Measurements from ENCODE around the gene WWP2.
"Not testable (repeated sequence)": the region's sequence is repeated elsewhere in the genome, so short reads cannot be mapped to it uniquely, and the experiment has no call there.

WWP2 gene

DNA sequence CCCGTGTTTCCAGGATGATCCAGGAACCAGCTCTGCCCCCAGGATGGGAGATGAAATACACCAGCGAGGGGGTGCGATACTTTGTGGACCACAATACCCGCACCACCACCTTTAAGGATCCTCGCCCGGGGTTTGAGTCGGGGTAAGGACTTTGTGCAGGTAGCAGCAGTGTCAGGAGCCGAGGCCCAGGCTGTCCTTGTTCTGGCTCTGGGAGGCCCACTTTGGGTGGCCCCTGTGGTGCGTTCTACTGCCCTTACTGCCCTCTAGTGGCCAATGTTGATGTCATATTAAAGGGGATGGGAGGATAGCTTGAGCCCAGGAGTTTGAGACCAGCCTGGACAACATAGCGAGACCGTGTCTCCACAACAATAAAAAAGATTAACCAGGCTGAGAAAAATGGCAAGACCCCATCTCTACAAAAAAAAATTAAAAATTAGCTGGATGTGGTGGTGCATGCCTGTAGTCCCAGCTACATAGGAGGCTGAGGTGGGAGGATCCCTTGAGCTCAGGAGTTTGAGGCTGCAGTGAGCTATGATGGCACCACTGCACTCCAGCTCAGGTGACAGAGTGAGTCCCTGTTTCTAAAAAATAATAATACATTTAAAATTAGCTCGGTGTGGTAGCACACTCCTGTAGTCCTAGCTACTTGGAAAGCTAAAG lies 168.1 kb downstream of the WWP2 start:
- peak; percentile 13 for DNase-seq

DNA sequence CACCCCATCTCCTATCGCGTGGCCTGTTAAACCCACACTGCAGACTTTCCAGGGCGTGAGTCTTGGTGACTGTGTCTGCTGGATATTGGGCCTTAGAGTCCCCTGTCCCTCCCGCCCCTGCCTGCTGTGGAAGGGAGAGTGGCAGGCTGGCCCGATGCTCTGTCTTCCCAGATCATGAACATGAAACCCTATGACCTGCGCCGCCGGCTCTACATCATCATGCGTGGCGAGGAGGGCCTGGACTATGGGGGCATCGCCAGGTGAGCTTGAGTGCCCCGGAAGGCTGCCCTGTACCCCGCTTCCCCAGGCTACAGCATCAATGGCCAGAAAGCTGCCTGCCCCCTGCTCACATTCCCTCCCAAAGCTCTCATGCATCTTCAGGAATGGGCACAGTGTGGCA lies 169.5 kb downstream of the WWP2 start:
- no peak for DNase-seq

DNA sequence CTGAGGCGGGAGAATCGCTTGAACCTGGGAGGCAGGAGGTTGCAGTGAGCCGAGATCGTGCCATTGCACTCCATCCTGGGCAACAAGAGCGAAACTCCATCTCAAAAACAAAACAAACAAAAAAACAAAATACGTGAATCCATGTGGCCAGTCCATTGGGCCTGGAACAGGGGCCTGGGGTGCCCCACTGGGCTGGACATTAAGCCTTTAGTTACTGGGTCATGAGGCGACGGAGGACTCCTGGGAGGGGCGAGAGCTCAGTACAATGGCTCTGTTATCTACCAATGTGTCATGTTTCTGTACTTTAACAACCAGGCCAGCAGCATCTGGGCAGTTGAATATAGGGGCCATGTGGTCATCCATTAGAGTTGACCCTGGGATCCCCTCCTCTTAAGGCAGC lies 170.1 kb downstream of the WWP2 start:
- no peak for DNase-seq

DNA sequence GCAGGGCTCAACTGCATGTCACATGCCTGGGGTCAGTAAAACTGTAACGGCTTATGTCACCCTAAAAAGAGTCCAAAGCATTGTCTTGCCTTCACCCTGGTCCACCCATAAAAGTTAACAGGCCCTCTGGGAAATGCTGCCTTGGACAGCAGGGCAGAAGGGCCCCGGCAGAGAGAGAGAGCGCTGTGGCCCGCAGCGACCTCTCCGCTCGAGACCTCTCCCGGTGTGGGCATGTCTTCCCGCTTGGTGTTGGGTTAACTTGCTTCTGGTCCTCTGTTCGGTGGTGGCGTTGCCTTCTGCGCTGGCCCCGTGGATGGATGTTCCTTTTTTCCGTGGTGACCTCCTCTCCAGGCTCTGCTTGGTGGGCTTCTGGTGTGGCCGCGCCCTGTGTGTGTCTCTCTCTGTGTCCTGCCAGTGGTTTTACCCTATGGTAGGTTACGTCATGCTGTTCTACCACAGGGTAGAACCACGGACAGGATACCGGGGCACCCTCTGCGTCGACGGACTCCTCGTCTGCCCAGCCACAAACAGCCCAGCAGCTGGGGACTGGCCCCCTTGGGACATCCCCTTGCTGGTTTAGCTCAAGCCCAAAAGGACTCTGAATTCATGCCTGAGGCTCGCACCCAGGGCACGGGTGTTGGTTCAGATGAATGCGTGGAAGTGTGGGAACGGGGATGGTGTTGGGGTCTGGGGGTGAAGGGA lies 170.7 kb downstream of the WWP2 start:
- no peak for DNase-seq

DNA sequence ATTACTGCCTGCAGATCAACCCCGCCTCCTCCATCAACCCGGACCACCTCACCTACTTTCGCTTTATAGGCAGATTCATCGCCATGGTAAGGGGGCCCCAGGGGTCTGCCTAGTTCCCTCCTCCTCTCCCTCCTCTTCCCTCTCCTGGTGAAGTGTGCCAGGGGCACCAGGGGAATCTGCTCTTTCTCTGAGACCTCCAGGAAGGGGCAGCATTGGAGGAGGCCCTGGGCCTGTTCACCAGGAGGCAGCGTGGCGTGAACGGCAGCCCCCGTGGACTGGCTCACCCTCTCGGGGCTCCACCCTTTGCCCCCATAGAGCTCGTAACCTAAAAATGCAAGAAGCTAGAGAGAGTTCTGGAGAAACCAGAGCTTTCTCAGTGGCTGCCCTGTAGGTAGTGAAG lies 171.9 kb downstream of the WWP2 start:
- DNase-seq = no peak

DNA sequence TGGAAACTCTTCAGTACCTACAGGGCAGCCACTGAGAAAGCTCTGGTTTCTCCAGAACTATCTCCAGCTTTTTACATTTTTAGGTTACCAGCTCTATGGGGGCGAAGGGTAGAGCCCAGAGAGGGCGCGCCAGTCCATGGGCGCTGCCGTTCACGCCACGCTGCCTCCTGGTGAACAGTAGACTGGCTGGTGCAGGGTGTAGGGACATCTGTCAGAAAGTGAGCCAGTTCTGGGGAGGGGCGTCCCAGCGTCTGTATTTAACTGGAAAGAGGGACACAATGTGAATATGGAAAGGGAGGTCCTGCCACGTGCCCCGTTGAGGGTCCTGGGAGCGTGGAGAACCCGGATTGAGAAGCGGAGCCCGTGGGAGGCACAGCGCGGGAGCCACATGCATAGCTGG lies 172.6 kb downstream of the WWP2 start:
- DNase-seq = no peak

DNA sequence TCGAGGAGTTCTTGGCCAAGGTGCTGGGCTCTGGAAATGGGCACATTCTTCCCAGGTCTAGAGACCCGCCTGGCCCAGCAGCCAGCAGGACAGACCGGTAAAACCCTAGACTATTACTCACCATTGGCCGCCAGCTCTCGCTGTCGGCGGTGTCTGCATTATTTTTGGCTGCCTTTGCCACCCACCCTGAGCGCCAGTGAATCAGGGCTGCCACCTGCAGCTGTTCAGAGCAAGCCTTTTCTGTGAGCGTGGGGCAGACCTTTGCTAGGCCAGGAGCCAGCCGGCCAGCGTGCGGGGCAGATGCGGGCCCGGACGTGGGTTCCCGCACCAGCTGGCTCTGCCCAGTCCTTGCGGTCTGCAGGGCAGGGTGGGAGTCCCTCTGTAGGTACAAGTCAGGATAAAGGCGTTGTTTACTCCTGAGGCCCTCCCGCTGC lies 173.2 kb downstream of the WWP2 start:
- DNase-seq = no peak

DNA sequence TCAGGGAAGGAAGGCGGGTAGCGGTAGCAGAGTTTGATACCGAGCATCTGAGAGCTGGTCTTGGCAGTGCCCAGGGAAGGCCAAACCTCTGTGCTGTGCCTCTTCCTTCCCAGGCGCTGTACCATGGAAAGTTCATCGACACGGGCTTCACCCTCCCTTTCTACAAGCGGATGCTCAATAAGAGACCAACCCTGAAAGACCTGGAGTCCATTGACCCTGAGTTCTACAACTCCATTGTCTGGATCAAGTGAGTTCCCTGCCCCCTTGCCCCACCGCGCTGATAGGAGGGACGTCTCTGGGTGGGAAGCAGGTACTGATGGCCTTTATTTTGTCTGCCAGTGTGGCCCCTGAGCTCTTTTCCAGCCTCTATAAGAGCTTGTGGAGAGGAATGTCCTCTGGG lies 173.6 kb downstream of the WWP2 start:
- no peak for DNase-seq

DNA sequence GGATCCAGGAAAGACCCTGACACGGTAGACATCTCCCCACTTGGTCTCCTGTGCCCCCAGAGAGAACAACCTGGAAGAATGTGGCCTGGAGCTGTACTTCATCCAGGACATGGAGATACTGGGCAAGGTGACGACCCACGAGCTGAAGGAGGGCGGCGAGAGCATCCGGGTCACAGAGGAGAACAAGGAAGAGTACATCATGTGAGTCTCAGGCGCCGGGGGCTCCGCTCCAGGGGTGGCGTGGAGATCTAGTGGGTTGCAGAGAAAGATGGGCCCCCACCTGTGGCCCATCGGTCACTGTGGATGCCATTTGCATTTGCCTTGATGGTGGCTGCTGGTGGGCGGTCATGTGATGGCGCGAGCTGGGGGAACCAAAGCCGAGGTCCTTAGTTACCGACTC lies 174.1 kb downstream of the WWP2 start:
- no peak for DNase-seq

DNA sequence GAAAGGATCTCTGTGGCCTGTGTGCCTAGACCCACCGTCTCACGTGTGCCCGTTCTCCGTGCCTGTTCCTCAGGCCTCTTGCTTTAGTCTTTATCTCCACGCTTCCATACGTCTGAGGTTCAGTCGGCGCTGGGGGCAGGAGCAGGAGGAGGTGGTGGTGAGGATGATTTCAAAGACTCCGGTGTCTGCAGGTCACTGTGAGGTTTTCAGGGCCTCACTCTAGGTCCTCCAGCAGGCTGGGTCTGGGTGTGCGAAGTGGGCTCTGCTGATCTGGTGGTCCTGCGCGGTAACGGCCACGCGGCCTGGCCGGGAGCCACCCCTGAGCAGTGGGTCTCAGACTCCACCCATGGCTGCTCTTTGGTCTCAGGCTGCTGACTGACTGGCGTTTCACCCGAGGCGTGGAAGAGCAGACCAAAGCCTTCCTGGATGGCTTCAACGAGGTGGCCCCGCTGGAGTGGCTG lies 174.6 kb downstream of the WWP2 start:
- no peak for DNase-seq

DNA sequence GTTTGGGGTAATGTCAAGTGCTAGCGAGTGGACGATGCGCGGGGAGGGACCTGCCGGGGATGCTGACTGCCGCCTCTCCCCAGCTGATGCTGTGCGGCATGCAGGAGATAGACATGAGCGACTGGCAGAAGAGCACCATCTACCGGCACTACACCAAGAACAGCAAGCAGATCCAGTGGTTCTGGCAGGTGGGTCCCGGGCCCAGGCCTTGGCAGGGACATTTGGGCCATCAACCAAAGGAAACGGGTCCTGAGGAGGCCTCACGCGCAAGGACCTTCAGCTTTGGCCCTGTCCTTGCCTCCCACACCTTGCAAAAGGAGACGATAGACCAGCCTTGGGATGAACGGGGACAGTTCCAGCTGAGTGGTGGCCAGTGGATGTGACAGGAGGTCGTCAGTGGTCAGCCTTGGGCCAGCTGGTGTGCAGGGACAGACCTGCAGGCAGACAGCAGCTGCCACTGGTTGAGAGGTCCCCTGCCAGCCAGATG lies 175.4 kb downstream of the WWP2 start:
- DNase-seq = no peak

DNA sequence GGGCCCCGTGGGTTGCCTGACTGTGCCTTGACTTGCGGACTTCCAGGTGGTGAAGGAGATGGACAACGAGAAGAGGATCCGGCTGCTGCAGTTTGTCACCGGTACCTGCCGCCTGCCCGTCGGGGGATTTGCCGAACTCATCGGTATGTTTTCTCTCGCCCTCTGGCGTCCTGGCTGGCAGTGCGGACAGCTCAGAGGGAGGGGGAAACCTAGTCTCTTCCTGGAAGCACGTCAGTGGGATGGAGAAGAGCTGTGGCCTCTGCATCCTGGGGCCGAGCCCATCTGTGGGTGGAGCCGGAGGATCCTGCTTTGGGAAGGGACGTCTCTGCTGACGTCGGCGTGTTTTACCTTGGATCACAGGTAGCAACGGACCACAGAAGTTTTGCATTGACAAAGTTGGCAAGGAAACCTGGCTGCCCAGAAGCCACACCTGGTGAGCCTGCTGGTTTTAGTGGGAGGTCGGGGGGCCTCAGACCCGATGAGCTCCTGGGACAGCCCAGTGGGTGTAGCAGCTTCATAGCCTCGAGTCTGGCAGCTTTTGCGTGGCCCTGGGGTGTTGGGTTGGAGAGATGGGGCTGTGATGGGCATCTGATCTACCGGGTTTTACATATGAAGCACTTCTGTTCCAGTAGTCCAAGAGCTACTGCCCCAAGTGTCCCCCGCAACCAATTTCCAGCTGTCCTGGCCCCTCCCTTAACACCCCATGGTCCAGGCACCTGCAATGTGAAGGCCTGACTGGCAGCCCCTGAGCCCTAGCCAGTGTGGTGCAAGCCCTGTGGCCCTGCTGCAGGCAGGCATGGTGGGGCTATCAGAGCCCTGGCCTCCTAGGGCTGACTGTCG lies 177.1 kb downstream of the WWP2 start:
- no peak for DNase-seq

DNA sequence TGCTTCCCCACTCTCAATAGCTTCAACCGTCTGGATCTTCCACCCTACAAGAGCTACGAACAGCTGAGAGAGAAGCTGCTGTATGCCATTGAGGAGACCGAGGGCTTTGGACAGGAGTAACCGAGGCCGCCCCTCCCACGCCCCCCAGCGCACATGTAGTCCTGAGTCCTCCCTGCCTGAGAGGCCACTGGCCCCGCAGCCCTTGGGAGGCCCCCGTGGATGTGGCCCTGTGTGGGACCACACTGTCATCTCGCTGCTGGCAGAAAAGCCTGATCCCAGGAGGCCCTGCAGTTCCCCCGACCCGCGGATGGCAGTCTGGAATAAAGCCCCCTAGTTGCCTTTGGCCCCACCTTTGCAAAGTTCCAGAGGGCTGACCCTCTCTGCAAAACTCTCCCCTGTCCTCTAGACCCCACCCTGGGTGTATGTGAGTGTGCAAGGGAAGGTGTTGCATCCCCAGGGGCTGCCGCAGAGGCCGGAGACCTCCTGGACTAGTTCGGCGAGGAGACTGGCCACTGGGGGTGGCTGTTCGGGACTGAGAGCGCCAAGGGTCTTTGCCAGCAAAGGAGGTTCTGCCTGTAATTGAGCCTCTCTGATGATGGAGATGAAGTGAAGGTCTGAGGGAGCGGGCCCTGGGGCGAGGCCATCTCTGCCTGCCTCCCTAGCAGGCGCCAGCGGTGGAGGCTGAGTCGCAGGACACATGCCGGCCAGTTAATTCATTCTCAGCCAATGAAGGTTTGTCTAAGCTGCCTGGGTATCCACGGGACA lies 177.9 kb downstream of the WWP2 start:
- DNase-seq = no peak

DNA sequence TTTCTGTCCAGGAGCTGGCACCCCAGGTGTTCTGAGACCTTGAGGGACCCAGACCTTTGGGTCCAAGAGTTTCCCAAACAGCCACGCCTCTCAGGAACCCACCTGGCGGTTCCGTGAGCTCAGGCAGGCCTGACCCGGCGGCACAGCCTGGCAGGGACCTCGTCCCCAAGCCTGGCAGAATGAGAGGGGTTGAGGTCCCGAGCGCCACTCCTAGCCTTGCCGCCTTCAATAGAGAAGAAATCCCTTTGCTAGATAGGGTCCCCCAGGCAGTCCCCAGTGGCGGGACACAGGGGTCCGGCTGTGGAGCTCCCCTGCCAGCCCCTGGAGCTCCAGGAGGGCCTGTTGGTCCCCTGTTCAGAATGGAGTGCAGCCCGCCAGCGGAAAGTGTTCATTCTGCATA lies 178.5 kb downstream of the WWP2 start:
- no peak for DNase-seq

DNA sequence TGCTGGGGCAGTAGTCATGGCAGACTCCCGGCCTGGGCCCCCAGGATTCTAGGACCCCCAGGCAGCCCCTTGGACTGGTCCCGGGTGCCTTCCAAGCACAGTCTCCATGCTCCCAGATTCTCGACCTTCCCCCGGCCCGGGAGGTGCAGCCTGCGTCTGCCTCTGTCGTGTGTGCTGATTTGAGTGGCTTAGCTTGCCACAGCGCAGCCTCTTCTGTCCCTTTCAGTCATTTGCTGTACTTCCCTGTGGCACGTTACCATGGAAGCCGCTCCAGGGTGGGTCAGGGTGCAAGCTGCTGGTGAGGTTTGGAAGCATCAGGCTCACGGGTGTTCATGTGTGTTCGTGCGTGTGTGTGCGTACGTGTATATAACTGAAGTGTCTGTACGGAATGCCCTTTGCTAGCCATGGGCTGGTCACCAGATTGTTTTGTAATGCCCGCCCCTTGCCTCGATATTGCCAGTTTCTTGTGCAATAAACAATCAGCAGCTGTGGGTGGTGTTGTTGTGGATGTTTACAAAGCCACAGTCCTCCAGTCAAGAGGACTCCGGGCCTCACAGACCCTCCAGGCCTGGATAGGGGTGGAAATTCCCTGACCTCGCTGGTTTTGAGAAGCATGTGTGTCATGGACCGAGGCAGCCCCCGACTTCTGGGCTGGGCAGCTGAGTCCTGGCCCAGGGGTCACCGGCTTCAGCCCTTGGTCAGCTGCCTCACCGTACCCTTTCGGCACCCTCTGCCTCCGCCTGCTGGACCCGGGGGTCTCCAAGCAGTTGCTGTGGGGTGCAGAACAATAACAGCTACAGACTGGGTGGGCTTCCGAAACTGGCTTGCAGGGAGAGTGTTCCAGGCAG lies 179.3 kb downstream of the WWP2 start:
- DNase-seq = no peak

DNA sequence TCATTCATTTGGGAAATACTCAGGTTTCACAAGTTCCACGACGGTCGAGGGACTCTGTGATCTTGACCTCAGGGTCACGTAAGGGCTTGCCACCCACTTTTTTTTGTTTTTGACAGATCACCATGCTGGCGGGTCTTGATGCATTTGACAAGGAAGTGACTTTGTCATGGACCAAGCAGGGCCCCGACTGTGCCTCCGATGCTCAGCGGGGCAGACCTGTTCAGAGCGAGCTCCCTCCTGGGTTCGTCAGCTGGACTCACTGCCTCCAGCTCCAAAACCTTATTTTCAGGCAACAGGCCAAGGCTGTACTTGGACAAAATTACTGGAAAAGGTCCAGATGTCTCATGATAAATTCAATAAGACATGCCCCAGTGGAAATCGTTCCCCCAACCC lies 180.0 kb downstream of the WWP2 start:
- no peak for DNase-seq

DNA sequence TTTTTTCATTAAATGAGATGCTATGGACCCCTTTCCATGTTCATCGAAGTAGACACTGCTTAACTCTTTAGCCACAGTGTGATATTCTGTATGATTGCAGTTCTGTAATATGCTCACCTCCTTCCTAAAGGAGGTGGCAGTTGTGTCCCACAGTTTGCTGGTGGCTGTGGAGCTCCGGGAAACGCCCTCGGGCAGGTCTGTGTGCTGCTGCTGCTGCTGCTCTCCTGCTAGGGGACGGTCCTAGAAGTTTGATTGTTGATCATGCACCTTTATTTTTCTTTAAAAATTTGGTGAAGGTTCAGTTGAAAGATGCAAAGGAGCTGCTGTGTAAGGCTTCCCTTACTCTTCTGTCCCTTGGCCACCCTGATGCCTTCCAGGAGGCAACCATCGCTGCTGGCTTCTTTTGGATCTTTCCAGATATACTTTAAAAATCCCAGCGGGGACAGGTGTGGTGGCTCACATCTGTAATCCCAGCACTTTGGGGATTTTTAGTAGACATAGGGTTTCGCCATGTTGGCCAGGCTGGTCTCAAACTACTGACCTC lies 180.6 kb downstream of the WWP2 start:
- no peak for DNase-seq

DNA sequence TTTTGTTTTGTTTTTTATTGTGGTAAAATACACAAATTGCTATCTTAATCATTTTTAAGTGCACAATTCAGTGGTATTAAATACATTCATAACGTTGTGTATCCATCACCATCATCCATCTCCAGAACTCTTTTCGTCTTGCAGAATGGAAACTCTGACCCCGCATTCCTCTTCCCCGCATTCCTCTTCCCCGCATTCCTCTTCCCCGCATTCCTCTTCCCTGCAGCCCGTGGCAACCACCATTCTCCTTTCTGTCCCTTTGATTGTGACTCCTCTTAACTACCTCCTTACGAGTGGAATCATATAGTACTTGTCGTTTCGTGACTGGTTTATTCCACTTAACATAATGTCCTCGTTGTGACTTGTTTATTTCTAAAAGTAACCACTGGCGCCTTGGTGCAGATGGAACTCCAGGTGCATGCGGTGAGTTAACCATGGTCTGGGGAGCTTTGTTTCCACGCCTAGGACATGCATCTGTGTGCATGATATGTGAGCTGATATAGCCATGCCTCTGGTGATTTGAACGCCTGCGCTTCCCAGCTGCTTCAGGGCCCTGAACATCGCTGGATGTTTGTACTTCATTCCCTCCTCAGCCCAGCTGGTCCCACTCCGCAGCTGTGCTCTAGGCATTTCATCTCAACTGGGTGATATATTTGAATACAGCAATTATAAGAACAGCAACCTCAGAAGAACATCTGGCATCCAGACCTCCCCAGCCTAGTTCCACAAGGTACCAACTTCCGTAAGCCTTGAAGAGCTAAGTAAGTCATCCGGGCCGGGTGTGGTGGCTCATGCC lies 181.3 kb downstream of the WWP2 start:
- DNase-seq = not testable (repeated sequence)

DNA sequence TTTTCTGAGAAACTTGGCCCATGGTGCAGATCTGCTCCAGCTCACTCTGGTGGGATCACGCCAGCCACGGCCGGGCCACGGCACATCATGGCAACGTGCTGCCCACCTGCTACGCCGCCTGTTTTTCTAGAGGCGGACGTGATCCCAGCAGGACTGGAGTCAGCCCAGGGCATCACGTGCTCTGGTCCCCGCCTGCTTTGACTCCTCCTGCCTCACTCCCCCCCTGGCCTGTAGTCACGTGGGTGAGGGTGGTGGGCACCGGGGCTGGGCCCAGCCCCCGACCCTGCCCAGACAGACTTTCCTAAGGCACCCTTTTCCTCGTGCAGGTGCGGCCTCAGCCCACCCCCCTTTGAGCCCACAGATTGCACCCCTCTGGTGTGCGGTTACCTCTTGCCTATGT lies 188.3 kb downstream of the WWP2 start:
- DNase-seq = not testable (repeated sequence)

DNA sequence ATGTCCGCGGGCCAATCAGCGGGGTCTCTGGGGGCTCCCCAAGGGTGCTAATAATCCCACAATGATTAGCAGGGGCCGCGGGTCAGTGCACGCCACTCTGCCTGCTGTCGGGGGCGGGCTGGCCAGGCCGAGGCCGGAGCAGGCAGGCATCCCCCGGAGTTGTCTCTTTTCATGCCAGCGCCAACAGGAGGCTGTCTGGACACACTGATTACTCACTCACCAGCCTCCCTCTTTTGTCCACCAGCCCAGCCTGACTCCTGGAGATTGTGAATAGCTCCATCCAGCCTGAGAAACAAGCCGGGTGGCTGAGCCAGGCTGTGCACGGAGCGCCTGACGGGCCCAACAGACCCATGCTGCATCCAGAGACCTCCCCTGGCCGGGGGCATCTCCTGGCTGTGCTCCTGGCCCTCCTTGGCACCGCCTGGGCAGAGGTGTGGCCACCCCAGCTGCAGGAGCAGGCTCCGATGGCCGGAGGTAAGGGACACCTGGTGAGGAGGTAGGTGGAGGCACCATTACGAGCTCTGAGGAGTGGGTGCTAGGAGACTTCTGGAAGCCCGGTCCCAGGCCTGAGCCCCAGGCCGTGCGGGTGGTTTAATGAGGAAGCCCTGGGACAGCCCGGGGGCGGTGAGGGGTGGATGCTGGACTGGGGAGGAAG lies 189.0 kb downstream of the WWP2 start, which contains the start of gene CLEC18A:
CLEC18A (plus strand) TSS at position 318 of the 655 bp plus-strand sequence; CDS start at position 351, 33 bp downstream.
- not testable (repeated sequence) for DNase-seq
